PC-9 (cell line): ENCODE results near the gene MBNL2. TPM values are rescaled to one million over a fixed set of nuclear protein-coding genes. Genes with fewer than 3 reads are reported as not detected.

Source experiments
- BruUV-seq: library from RNA; stranded (reverse); fragments of 400-500 nt; replicated peaks from 2 replicates; lab custom pipeline; 2021; lab: Mats Ljungman, UMichigan
- CTCF ChIA-PET: fragments of 300-600 bp; sonication (Branson Sonifier 250); formaldehyde crosslinking; loops from one replicate; lab custom pipeline; 2022; ENCODE audit warnings: antibody characterized with exemption; lab: Charles Lee
- POLR2A ChIA-PET: fragments of 300-600 bp; sonication (Branson Sonifier 250); formaldehyde crosslinking; loops from one replicate; lab custom pipeline; 2022; ENCODE audit warnings: antibody characterized with exemption; ENCODE audit not compliant: unreplicated experiment; lab: Charles Lee
- DNase-seq, 2 experiments: peaks; one replicate each; pipeline versions ENCODE4 v3.0.0 to v3.0.0-alpha.2; 2015 to 2022; ENCODE audit warnings: mixed read lengths in 1 of 2
- H2AFZ ChIP-seq: fragments of 200-600 bp; sonication (generic); 2 replicates; pipeline ENCODE4 v1.8.1; 2017; ENCODE audit warnings: antibody characterized with exemption
- H3F3A ChIP-seq: fragments of 200-600 bp; sonication (generic); 2 replicates; pipeline ENCODE4 v1.8.1; 2017; ENCODE audit warnings: antibody characterized with exemption, mild to moderate bottlenecking, low read depth; ENCODE audit not compliant: insufficient read depth
- H3K27ac ChIP-seq: fragments of 200-600 bp; sonication (generic); 2 replicates; pipeline ENCODE4 v1.6.1; 2016; ENCODE audit warnings: mixed run types
- H3K27me3 ChIP-seq: fragments of 200-600 bp; sonication (generic); 2 replicates; pipeline ENCODE4 v1.6.1; 2016; ENCODE audit warnings: low read depth, mixed run types; ENCODE audit not compliant: insufficient read depth
- H3K36me3 ChIP-seq: fragments of 200-600 bp; sonication (generic); 2 replicates; pipeline ENCODE4 v1.6.1; 2016; ENCODE audit warnings: low read depth, mixed run types
- H3K4me1 ChIP-seq: fragments of 200-600 bp; sonication (generic); replicated peaks from 2 replicates; pipeline ENCODE4 v1.6.1; 2016; ENCODE audit warnings: mixed run types; ENCODE audit not compliant: insufficient read depth
- H3K4me2 ChIP-seq: fragments of 200-600 bp; sonication (generic); 2 replicates; pipeline ENCODE4 v1.6.1; 2017; ENCODE audit warnings: mixed run types
- H3K4me3 ChIP-seq: fragments of 200-600 bp; sonication (generic); 2 replicates; pipeline ENCODE4 v1.6.1; 2016; ENCODE audit warnings: mixed run types
- H3K79me2 ChIP-seq: fragments of 200-600 bp; sonication (generic); 2 replicates; pipeline ENCODE4 v1.6.1; 2017; ENCODE audit warnings: low read depth, mixed run types
- H3K9me2 ChIP-seq: fragments of 200-600 bp; sonication (generic); 2 replicates; pipeline ENCODE4 v1.8.1; 2017; ENCODE audit warnings: mild to moderate bottlenecking; ENCODE audit not compliant: insufficient read depth
- H3K9me3 ChIP-seq: fragments of 200-600 bp; sonication (generic); 2 replicates; pipeline ENCODE4 v1.8.1; 2016; ENCODE audit warnings: low read depth; ENCODE audit not compliant: insufficient read depth
- H4K20me1 ChIP-seq: fragments of 200-600 bp; sonication (generic); 2 replicates; pipeline ENCODE4 v1.8.1; 2017; ENCODE audit not compliant: insufficient read depth
- EZH2 ChIP-seq: fragments of 200-600 bp; sonication (generic); IDR thresholded peaks from 2 replicates; pipeline ENCODE4 v1.8.0; 2017; ENCODE audit warnings: antibody characterized with exemption, low read depth
- intact Hi-C: fragments of 100-400 bp; cut with micrococcal nuclease; formaldehyde crosslinking; loops from one replicate; pipeline ENCODE4 v1.10.0; 2022; ENCODE audit not compliant: unreplicated experiment
- total RNA-seq: library from RNA; stranded (reverse); gene quantifications from 2 replicates; pipeline ENCODE4 v1.2.3, GENCODE V29; 2021
- TF ChIP-seq, protein P1 (sequence below): fragments of 200-600 bp; sonication (generic); conservative IDR thresholded peaks from 2 replicates; pipeline ENCODE4 v1.6.1; 2017; ENCODE audit warnings: mixed run types, antibody characterized with exemption, mild to moderate bottlenecking, moderate library complexity

MBNL2 gene
- total RNA-seq, 1 experiment from 2014 or later: 91.3 TPM

DNA sequence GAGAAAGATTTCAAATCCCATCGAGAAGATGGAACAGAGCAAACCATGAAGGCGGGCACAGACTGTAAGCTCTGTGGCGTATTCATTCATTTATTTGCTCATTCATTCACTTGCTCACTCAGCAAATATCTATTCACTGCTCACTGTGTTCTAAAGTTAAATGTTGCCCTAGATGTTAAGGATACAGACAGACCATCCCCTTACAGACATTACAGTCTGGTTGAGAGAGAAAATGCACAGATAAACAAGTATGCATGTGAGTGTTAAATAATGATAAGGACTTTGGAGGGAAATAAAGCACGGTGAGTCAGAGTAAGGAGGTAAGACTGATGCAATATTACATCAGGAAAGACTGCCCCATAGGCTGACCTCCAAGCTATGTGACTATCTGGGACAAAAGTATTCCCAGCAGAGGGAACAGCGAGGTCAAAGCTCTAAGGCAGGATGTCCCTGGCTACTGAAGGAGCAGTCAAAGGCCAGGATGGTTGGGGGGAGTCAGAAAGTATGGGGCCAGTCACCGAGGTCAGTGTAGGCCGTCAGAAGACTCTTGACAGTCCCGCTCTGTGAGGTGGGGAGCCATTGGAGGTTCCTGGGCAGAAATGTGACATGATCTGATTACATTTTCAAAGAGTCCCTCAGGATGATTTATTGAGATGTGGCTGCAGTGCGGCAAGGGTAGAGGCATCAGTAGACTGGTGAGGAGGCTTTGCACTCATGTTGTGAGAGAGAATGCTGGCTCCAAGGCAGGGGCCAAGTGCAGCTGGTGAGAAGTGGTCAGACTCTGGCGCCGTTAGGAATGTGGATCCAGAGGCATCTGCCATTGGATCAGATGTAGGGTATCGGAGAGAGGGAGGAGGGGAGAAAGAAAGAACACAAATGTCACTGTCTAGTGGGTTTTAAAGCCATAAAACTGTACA lies 37.9 kb downstream of the MBNL2 start:
- intact Hi-C loops: loop anchor here (5.0 to 10.0 kb wide), 2 partner anchors 118 to 225 kb away; no protein-coding TSS in a partner anchor
- peak; percentile 37 to 94 for DNase-seq
- H3K4me1 ChIP-seq: peaks cover 66% of the 10 kb centered on the region
- H3K79me2 ChIP-seq: peaks cover 92% of the 10 kb centered on the region
- H4K20me1 ChIP-seq: no peaks in the 10 kb centered on the region
- H3K9me3 ChIP-seq: no peaks in the 10 kb centered on the region
- TF ChIP-seq, protein P1, sequence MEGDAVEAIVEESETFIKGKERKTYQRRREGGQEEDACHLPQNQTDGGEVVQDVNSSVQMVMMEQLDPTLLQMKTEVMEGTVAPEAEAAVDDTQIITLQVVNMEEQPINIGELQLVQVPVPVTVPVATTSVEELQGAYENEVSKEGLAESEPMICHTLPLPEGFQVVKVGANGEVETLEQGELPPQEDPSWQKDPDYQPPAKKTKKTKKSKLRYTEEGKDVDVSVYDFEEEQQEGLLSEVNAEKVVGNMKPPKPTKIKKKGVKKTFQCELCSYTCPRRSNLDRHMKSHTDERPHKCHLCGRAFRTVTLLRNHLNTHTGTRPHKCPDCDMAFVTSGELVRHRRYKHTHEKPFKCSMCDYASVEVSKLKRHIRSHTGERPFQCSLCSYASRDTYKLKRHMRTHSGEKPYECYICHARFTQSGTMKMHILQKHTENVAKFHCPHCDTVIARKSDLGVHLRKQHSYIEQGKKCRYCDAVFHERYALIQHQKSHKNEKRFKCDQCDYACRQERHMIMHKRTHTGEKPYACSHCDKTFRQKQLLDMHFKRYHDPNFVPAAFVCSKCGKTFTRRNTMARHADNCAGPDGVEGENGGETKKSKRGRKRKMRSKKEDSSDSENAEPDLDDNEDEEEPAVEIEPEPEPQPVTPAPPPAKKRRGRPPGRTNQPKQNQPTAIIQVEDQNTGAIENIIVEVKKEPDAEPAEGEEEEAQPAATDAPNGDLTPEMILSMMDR: no peak
- no peak for TF ChIP-seq EZH2
- CTCF ChIA-PET: interaction anchor here (0.5 to 0.6 kb wide), 2 partner anchors 27 to 134 kb away, joined by 3 to 4 read pairs; no protein-coding TSS in a partner anchor
- peak overlapping the region; percentile 98 for H3K27ac ChIP-seq
- peaks cover 53% of the 10 kb centered on the region for H3K36me3 ChIP-seq
- no peak overlapping the region for H2AFZ ChIP-seq
- no peaks in the 10 kb centered on the region for H3K9me2 ChIP-seq
- peaks cover 52% of the 10 kb centered on the region for H3F3A ChIP-seq
- H3K4me2 ChIP-seq: peak overlapping the region; percentile 73
- no peaks in the 10 kb centered on the region for H3K27me3 ChIP-seq
- POLR2A ChIA-PET: interaction anchor here (0.6 kb wide), 1 partner anchor 37 kb away, joined by 3 read pairs; no protein-coding TSS in a partner anchor
- BruUV-seq: TSS peak; percentile 36
- no peak overlapping the region for H3K4me3 ChIP-seq

DNA sequence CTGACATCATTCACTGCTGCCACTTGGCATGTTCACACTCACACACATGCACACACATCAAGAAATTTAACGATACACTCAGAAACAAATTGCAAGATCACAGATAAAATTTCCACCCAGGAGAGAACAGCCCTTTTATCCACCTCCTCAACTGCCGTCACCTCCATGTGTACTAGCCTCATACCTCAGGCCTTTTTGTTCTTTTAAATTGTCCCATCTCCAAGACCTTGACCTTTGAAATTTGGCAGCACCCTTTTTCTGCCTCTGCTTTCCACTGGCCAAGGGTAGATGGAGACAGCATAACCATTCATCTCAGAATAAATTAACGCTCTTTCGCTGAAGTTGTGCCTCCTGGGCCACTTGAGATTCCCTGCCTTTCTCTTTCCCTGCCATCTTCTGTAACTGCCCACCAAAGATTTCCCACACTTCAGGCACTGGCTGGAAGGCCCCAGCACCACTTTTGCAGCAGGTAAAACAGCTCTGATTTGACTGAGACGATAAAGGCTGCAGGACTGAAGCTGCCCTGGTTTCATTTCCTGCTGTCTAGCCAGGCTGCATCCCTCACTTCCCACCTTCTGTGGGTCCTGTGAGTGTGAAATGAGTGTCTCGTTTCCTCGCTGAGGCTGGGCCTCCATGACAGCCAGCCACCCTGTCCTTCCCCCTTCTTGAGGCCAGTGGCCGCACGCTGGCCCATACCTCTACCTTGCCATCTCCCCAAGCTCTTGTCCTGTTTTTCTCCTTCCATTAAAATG lies 39.3 kb downstream of the MBNL2 start:
- no peak for TF ChIP-seq EZH2
- TF ChIP-seq, protein P1: no peak
- Histone ChIP-seq H3K79me2 (peaks cover 94% of the 10 kb centered on the region), H3K4me2 (peak overlapping the region; percentile 73; the same call in 1 of the 2 replicates), H3K27me3 (no peaks in the 10 kb centered on the region), H2AFZ (no peak overlapping the region), H3K4me1 (peaks cover 57% of the 10 kb centered on the region), H4K20me1 (no peaks in the 10 kb centered on the region; the same call in none of the 2 replicates), H3K9me2 (no peaks in the 10 kb centered on the region), H3F3A (peaks cover 42% of the 10 kb centered on the region), H3K9me3 (no peaks in the 10 kb centered on the region), H3K36me3 (peaks cover 54% of the 10 kb centered on the region), H3K4me3 (no peak overlapping the region), H3K27ac (peak overlapping the region; percentile 98)
- no TSS peak for BruUV-seq
- intact Hi-C loops: no loop called here
- ChIA-PET CTCF (no interaction called here), POLR2A (no interaction called here)
- no peak for DNase-seq

DNA sequence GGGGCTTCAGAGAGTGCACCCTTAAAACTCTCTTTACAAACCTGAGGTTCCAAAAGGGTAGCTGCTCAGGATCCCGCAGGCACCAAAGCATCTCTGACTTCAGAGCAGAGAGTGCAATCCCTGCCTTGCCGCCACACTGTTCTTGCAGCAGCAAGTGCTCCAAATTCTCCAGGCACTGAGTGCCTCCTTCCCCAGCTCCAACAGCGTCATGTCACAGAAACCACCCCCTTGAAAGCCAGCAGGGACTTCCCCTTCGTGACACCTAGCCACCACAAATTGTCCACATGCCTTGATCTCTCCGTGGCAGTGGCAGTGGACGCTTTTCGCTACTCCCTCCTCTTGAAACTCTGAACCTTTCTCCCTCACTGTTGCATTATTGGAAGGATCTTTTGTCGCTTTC lies 39.9 kb downstream of the MBNL2 start:
- Histone ChIP-seq H3K4me1 (peaks cover 50% of the 10 kb centered on the region), H3K9me3 (no peaks in the 10 kb centered on the region), H3K4me3 (no peak overlapping the region), H3K4me2 (no peak overlapping the region), H2AFZ (no peak overlapping the region), H3K9me2 (no peaks in the 10 kb centered on the region), H3K27me3 (no peaks in the 10 kb centered on the region), H3K36me3 (peaks cover 57% of the 10 kb centered on the region), H3F3A (peaks cover 38% of the 10 kb centered on the region), H3K79me2 (peaks cover 93% of the 10 kb centered on the region), H3K27ac (no peak overlapping the region), H4K20me1 (no peaks in the 10 kb centered on the region; the same call in none of the 2 replicates)
- POLR2A ChIA-PET: no interaction called here
- intact Hi-C loops: no loop called here
- no peak for DNase-seq
- no TSS peak for BruUV-seq
- TF ChIP-seq, protein P1: no peak
- no peak for TF ChIP-seq EZH2
- CTCF ChIA-PET: no interaction called here
